ENCODE measurements around the gene ANKIB1. TPM values are rescaled to one million over a fixed set of nuclear protein-coding genes. Genes with fewer than 3 reads are reported as not detected.
"Not testable (repeated sequence)": the region's sequence is repeated elsewhere in the genome, so short reads cannot be mapped to it uniquely, and the experiment has no call there.

Gene ANKIB1
- total and polyA plus RNA-seq, 2 donors (not counting 1 experiment from before 2014, with no cell fraction given), result 53.4 to 60.4 TPM

DNA sequence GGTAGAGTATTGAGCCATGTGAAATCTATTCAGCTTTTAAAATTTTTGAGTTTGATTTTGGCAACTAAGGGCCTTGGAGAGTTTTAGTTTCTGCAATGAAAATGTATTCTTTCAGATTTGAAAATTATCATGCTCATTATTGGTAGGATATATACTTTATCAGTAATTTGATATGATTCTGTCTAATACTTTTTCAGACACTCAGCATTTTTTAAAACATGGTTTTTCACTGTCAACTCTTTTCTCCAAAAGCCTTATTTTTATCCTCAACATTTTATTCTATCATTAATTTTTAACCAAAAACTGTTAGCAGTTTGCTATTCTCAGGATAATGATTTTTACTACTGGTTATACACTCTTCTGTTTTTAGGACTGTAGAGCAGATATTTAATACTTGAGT is 4.8 kb downstream of the ANKIB1 start:
- Histone ChIP-seq H3K4me2 (ENCODE audit: extremely low read depth, insufficient read depth, low read length) (no peak overlapping the region), H3K4me3 (replicated peaks in 1 of 4; ENCODE audit: control extremely low read depth in 1 of 4, insufficient read depth in 1 of 4, low read depth in 3 of 4, low read length in 4 of 4) (no peak overlapping the region), H3K79me2 (ENCODE audit: control insufficient read depth, insufficient read depth, low read length) (peaks cover 58% of the 10 kb centered on the region), H3K36me3 (ENCODE audit: control insufficient read depth, insufficient read depth, low read length) (no peaks in the 10 kb centered on the region), H3K27ac (ENCODE audit: insufficient read depth, low read length) (no peak overlapping the region), H2AFZ (ENCODE audit: low read length) (no peak overlapping the region), H3K9me3 (ENCODE audit: control insufficient read depth, insufficient read depth, low read depth, low read length) (no peaks in the 10 kb centered on the region), H4K20me1 (ENCODE audit: control insufficient read depth, extremely low read depth, insufficient read depth, low read length) (peaks cover 2% of the 10 kb centered on the region), H3K9ac (ENCODE audit: insufficient read depth, low read length) (no peak overlapping the region), H3K4me1 (ENCODE audit: control insufficient read depth, extremely low read depth, insufficient read depth, low read length) (no peaks in the 10 kb centered on the region), H3K27me3 (ENCODE audit: control insufficient read depth, insufficient read depth, low read length) (no peaks in the 10 kb centered on the region)
- DNase-seq (ENCODE audit: low read depth in 2 of 2), result no peak
- no peak for TF ChIP-seq EZH2 (IDR thresholded peaks at IDR 0.05; ENCODE audit: low read length, missing control alignments)
- TF ChIP-seq, protein P1, sequence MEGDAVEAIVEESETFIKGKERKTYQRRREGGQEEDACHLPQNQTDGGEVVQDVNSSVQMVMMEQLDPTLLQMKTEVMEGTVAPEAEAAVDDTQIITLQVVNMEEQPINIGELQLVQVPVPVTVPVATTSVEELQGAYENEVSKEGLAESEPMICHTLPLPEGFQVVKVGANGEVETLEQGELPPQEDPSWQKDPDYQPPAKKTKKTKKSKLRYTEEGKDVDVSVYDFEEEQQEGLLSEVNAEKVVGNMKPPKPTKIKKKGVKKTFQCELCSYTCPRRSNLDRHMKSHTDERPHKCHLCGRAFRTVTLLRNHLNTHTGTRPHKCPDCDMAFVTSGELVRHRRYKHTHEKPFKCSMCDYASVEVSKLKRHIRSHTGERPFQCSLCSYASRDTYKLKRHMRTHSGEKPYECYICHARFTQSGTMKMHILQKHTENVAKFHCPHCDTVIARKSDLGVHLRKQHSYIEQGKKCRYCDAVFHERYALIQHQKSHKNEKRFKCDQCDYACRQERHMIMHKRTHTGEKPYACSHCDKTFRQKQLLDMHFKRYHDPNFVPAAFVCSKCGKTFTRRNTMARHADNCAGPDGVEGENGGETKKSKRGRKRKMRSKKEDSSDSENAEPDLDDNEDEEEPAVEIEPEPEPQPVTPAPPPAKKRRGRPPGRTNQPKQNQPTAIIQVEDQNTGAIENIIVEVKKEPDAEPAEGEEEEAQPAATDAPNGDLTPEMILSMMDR (conservative IDR thresholded peaks at IDR 0.05 in 1 of 2, IDR thresholded peaks at IDR 0.05 in 1 of 2; ENCODE audit: low read depth in 1 of 2, low read length in 2 of 2), result no peak

DNA sequence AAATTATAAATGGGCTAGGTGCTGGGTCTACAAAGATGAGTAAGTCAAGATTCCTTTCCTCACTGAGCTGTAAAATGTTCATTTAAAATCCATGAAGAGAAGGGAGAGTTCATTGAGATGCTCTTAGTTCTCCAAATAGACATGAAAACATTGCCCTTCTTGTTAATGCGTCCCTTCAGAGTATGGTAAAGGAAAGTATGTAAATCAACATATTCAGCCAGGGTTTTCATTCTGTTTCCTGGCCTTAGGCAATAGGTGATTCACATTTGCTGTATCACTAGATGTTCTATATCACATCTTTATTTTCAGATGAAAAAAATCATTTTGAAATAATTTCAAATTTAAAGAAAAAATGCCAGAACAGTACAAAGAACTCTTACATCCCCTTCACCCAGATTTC is 5.4 kb downstream of the ANKIB1 start:
- Histone ChIP-seq H4K20me1 (ENCODE audit: control insufficient read depth, extremely low read depth, insufficient read depth, low read length) (peaks cover 2% of the 10 kb centered on the region), H3K27ac (ENCODE audit: insufficient read depth, low read length) (no peak overlapping the region), H3K79me2 (ENCODE audit: control insufficient read depth, insufficient read depth, low read length) (peaks cover 61% of the 10 kb centered on the region), H2AFZ (ENCODE audit: low read length) (no peak overlapping the region), H3K27me3 (ENCODE audit: control insufficient read depth, insufficient read depth, low read length) (no peaks in the 10 kb centered on the region), H3K36me3 (ENCODE audit: control insufficient read depth, insufficient read depth, low read length) (no peaks in the 10 kb centered on the region), H3K9ac (ENCODE audit: insufficient read depth, low read length) (no peak overlapping the region), H3K4me1 (ENCODE audit: control insufficient read depth, extremely low read depth, insufficient read depth, low read length) (no peaks in the 10 kb centered on the region), H3K4me2 (ENCODE audit: extremely low read depth, insufficient read depth, low read length) (no peak overlapping the region), H3K4me3 (replicated peaks in 1 of 4; ENCODE audit: control extremely low read depth in 1 of 4, insufficient read depth in 1 of 4, low read depth in 3 of 4, low read length in 4 of 4) (no peak overlapping the region), H3K9me3 (ENCODE audit: control insufficient read depth, insufficient read depth, low read depth, low read length) (no peaks in the 10 kb centered on the region)
- TF ChIP-seq EZH2 (IDR thresholded peaks at IDR 0.05; ENCODE audit: low read length, missing control alignments), result no peak
- TF ChIP-seq, protein P1 (conservative IDR thresholded peaks at IDR 0.05 in 1 of 2, IDR thresholded peaks at IDR 0.05 in 1 of 2; ENCODE audit: low read depth in 1 of 2, low read length in 2 of 2), result no peak
- no peak for DNase-seq (ENCODE audit: low read depth in 2 of 2)

DNA sequence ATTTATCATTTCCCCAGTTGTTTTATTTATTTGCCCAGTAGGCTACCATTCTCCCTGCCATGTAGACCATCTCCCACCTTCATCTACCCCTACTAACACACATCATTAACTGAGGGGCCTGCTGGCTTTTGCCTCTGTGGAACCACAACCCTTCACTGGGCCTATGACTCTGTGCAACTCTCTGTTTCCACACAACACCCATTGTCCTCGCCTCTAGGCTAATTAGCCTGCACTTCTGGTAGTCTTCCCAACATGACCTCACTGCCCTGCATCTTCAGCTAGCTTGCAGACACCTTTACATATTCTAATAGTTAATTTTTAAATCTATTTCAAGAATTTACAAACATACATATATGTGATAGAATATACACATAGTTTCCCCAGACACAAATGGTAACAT is 7.5 kb downstream of the ANKIB1 start:
- Histone ChIP-seq H3K27me3 (ENCODE audit: control insufficient read depth, insufficient read depth, low read length) (no peaks in the 10 kb centered on the region), H3K4me1 (ENCODE audit: control insufficient read depth, extremely low read depth, insufficient read depth, low read length) (no peaks in the 10 kb centered on the region), H3K9ac (ENCODE audit: insufficient read depth, low read length) (no peak overlapping the region), H3K9me3 (ENCODE audit: control insufficient read depth, insufficient read depth, low read depth, low read length) (no peaks in the 10 kb centered on the region), H3K79me2 (ENCODE audit: control insufficient read depth, insufficient read depth, low read length) (peaks cover 51% of the 10 kb centered on the region), H3K4me3 (replicated peaks in 1 of 4; ENCODE audit: control extremely low read depth in 1 of 4, insufficient read depth in 1 of 4, low read depth in 3 of 4, low read length in 4 of 4) (no peak overlapping the region), H3K27ac (ENCODE audit: insufficient read depth, low read length) (no peak overlapping the region), H4K20me1 (ENCODE audit: control insufficient read depth, extremely low read depth, insufficient read depth, low read length) (peaks cover 2% of the 10 kb centered on the region), H3K36me3 (ENCODE audit: control insufficient read depth, insufficient read depth, low read length) (no peaks in the 10 kb centered on the region), H3K4me2 (ENCODE audit: extremely low read depth, insufficient read depth, low read length) (no peak overlapping the region), H2AFZ (ENCODE audit: low read length) (no peak overlapping the region)
- TF ChIP-seq EZH2 (IDR thresholded peaks at IDR 0.05; ENCODE audit: low read length, missing control alignments), result no peak
- TF ChIP-seq, protein P1 (conservative IDR thresholded peaks at IDR 0.05 in 1 of 2, IDR thresholded peaks at IDR 0.05 in 1 of 2; ENCODE audit: low read depth in 1 of 2, low read length in 2 of 2), result no peak
- DNase-seq (ENCODE audit: low read depth in 2 of 2), result no peak

DNA sequence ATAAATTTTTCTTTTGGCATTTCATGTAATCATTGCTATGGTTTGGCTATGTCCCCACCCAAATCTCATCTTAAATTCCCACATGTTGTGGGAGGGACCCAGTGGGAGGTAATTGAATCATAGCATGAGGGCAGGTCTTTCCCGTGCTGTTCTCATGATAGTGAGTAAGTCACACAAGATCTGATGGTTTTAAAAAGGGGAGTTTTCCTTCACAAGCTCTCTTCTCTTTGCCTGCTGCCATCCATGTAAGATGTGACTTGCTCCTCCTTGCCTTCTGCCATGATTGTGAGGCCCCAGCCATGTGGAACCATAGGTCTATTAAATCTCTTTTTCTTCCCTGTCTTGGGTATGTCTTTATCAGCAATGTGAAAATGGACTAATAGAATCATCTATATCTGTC is 9.0 kb downstream of the ANKIB1 start:
- H4K20me1 ChIP-seq (ENCODE audit: control insufficient read depth, extremely low read depth, insufficient read depth, low read length); H3K9me3 ChIP-seq (ENCODE audit: control insufficient read depth, insufficient read depth, low read depth, low read length); H3K36me3 ChIP-seq (ENCODE audit: control insufficient read depth, insufficient read depth, low read length); H3K9ac ChIP-seq (ENCODE audit: insufficient read depth, low read length); H3K4me1 ChIP-seq (ENCODE audit: control insufficient read depth, extremely low read depth, insufficient read depth, low read length); H3K27me3 ChIP-seq (ENCODE audit: control insufficient read depth, insufficient read depth, low read length); H2AFZ ChIP-seq (ENCODE audit: low read length): not testable (repeated sequence)
- H3K4me2 ChIP-seq (ENCODE audit: extremely low read depth, insufficient read depth, low read length), result peak overlapping the region; percentile 73
- H3K27ac ChIP-seq (ENCODE audit: insufficient read depth, low read length), result peak overlapping the region; percentile 13
- H3K4me3 ChIP-seq (replicated peaks in 1 of 4; ENCODE audit: control extremely low read depth in 1 of 4, insufficient read depth in 1 of 4, low read depth in 3 of 4, low read length in 4 of 4), result peak overlapping the region in 2 of 4 experiments; percentile 24 to 35
- peak; percentile 7 to 68 for DNase-seq (ENCODE audit: low read depth in 2 of 2)
- peaks cover 50% of the 10 kb centered on the region for H3K79me2 ChIP-seq (ENCODE audit: control insufficient read depth, insufficient read depth, low read length)
